Measurements from ENCODE around the gene ACKR3. TPM values are rescaled to one million over a fixed set of nuclear protein-coding genes. Genes with fewer than 3 reads are reported as not detected.

The ACKR3 gene
- 92.9 TPM for polyA plus RNA-seq
- long read RNA-seq, donor 1, transcript ACKR3-201 (2 exons, 2,203 nt): major isoform, 15 of 17 reads
- long read RNA-seq, donor 1, partial matches to known transcripts: 0 of 17 reads
- long read RNA-seq, donor 1, other reads (novel, unspliced or antisense): 0 of 17 reads
- long read RNA-seq, donor 2, transcript ACKR3-201 (2 exons, 2,203 nt): major isoform, 32 of 35 reads
- long read RNA-seq, donor 2, partial matches to known transcripts: 0 of 35 reads
- long read RNA-seq, donor 2, other reads (novel, unspliced or antisense): 0 of 35 reads
- long read RNA-seq, donor 3: 0 reads
- long read RNA-seq, donor 4, partial matches to known transcripts: 0 of 3 reads
- long read RNA-seq, donor 4, other reads (novel, unspliced or antisense): 0 of 3 reads
- long read RNA-seq, donor 5, transcript ACKR3-201 (2 exons, 2,203 nt): major isoform, 15 of 22 reads
- long read RNA-seq, donor 5, partial matches to known transcripts: 7 of 22 reads
- long read RNA-seq, donor 5, other reads (novel, unspliced or antisense): 0 of 22 reads
- long read RNA-seq, donor 6, transcript ACKR3-201 (2 exons, 2,203 nt): major isoform, 29 of 29 reads
- long read RNA-seq, donor 6, partial matches to known transcripts: 0 of 29 reads
- long read RNA-seq, donor 6, other reads (novel, unspliced or antisense): 0 of 29 reads
- long read RNA-seq, donor 7, partial matches to known transcripts: 0 of 6 reads
- long read RNA-seq, donor 7, other reads (novel, unspliced or antisense): 0 of 6 reads
- long read RNA-seq, donor 8, transcript ACKR3-201 (2 exons, 2,203 nt): major isoform, 46 of 58 reads
- long read RNA-seq, donor 8, partial matches to known transcripts: 8 of 58 reads
- long read RNA-seq, donor 8, other reads (novel, unspliced or antisense): 0 of 58 reads
- long read RNA-seq, donor 9, transcript ACKR3-201 (2 exons, 2,203 nt): major isoform, 34 of 37 reads
- long read RNA-seq, donor 9, partial matches to known transcripts: 0 of 37 reads
- long read RNA-seq, donor 9, other reads (novel, unspliced or antisense): 0 of 37 reads
- long read RNA-seq, donor 10, transcript ACKR3-201 (2 exons, 2,203 nt): major isoform, 29 of 32 reads
- long read RNA-seq, donor 10, partial matches to known transcripts: 0 of 32 reads
- long read RNA-seq, donor 10, other reads (novel, unspliced or antisense): 0 of 32 reads
- long read RNA-seq, donor 11, transcript ACKR3-201 (2 exons, 2,203 nt): major isoform, 11 of 13 reads
- long read RNA-seq, donor 11, partial matches to known transcripts: 0 of 13 reads
- long read RNA-seq, donor 11, other reads (novel, unspliced or antisense): 0 of 13 reads

- Histone ChIP-seq H3K27ac (ENCODE audit: low read length) (peak within 1 kb of the TSS; percentile 89), H3K4me1 (ENCODE audit: control insufficient read depth, insufficient read depth, low read length) (peaks cover 47% of the 10 kb centered on the region), H3K9me3 (ENCODE audit: control insufficient read depth, low read depth, low read length) (no peaks in the 10 kb centered on the region), H3K4me3 (ENCODE audit: low read length) (peak within 1 kb of the TSS; percentile 62), H3K27me3 (ENCODE audit: control insufficient read depth, insufficient read depth, low read length) (no peaks in the 10 kb centered on the region), H3K36me3 (ENCODE audit: control insufficient read depth, insufficient read depth, low read length) (peaks cover 17% of the 10 kb centered on the region)
- WGBS (ENCODE audit: insufficient coverage, low lambda C conversion rate): no CpG with 5 or more reads among the region's 10 CpGs
- peak; percentile 90 to 95 for DNase-seq
These were observed at the start of gene ACKR3 for GRCh38 chr2:236569573-236569973. Gene ACKR3, plus strand, starts transcription at chr2:236569825. Its CDS starts 10,641 bp downstream, at chr2:236580466.

GRCh38 chr2:236521556-236521955 is 48.1 kb upstream of the ACKR3 start:
- H3K36me3 ChIP-seq (ENCODE audit: control insufficient read depth, insufficient read depth, low read length): no peaks in the 10 kb centered on the region

GRCh38 chr2:236523249-236523648 is 46.4 kb upstream of the ACKR3 start:
- Histone ChIP-seq H3K27me3 (ENCODE audit: control insufficient read depth, insufficient read depth, low read length) (no peaks in the 10 kb centered on the region), H3K27ac (ENCODE audit: low read length) (no peak overlapping the region), H3K9me3 (ENCODE audit: control insufficient read depth, low read depth, low read length) (no peaks in the 10 kb centered on the region), H3K36me3 (ENCODE audit: control insufficient read depth, insufficient read depth, low read length) (no peaks in the 10 kb centered on the region), H3K4me1 (ENCODE audit: control insufficient read depth, insufficient read depth, low read length) (no peaks in the 10 kb centered on the region), H3K4me3 (ENCODE audit: low read length) (no peak overlapping the region)
- no peak for DNase-seq

More at GRCh38 chr2:236521556-236521955, 48.1 kb upstream of the ACKR3 start:
- Histone ChIP-seq H3K4me1 (ENCODE audit: control insufficient read depth, insufficient read depth, low read length) (no peaks in the 10 kb centered on the region), H3K4me3 (ENCODE audit: low read length) (no peak overlapping the region), H3K27me3 (ENCODE audit: control insufficient read depth, insufficient read depth, low read length) (no peaks in the 10 kb centered on the region), H3K9me3 (ENCODE audit: control insufficient read depth, low read depth, low read length) (no peaks in the 10 kb centered on the region), H3K27ac (ENCODE audit: low read length) (no peak overlapping the region)
- no peak for DNase-seq

- Histone ChIP-seq H3K9me3 (ENCODE audit: control insufficient read depth, low read depth, low read length) (no peaks in the 10 kb centered on the region), H3K36me3 (ENCODE audit: control insufficient read depth, insufficient read depth, low read length) (no peaks in the 10 kb centered on the region), H3K27me3 (ENCODE audit: control insufficient read depth, insufficient read depth, low read length) (no peaks in the 10 kb centered on the region), H3K4me3 (ENCODE audit: low read length) (no peak overlapping the region), H3K27ac (ENCODE audit: low read length) (no peak overlapping the region), H3K4me1 (ENCODE audit: control insufficient read depth, insufficient read depth, low read length) (no peaks in the 10 kb centered on the region)
- no CpG with 5 or more reads among the region's 8 CpGs for WGBS (ENCODE audit: insufficient coverage, low lambda C conversion rate)
- DNase-seq: no peak
These were observed 44.1 kb upstream of the ACKR3 start for GRCh38 chr2:236525411-236525997.

- Histone ChIP-seq H3K36me3 (ENCODE audit: control insufficient read depth, insufficient read depth, low read length) (no peaks in the 10 kb centered on the region), H3K27me3 (ENCODE audit: control insufficient read depth, insufficient read depth, low read length) (no peaks in the 10 kb centered on the region), H3K9me3 (ENCODE audit: control insufficient read depth, low read depth, low read length) (no peaks in the 10 kb centered on the region), H3K27ac (ENCODE audit: low read length) (no peak overlapping the region), H3K4me3 (ENCODE audit: low read length) (no peak overlapping the region), H3K4me1 (ENCODE audit: control insufficient read depth, insufficient read depth, low read length) (no peaks in the 10 kb centered on the region)
- no peak for DNase-seq
- WGBS (ENCODE audit: insufficient coverage, low lambda C conversion rate): no CpG with 5 or more reads among the region's 14 CpGs
These were observed 43.0 kb upstream of the ACKR3 start for GRCh38 chr2:236526455-236527158.

- DNase-seq: no peak
- no peak overlapping the region for H3K27ac ChIP-seq (ENCODE audit: low read length)
- H3K9me3 ChIP-seq (ENCODE audit: control insufficient read depth, low read depth, low read length): no peaks in the 10 kb centered on the region
- no peak overlapping the region for H3K4me3 ChIP-seq (ENCODE audit: low read length)
- no peaks in the 10 kb centered on the region for H3K36me3 ChIP-seq (ENCODE audit: control insufficient read depth, insufficient read depth, low read length)
- H3K27me3 ChIP-seq (ENCODE audit: control insufficient read depth, insufficient read depth, low read length): no peaks in the 10 kb centered on the region
- no peaks in the 10 kb centered on the region for H3K4me1 ChIP-seq (ENCODE audit: control insufficient read depth, insufficient read depth, low read length)
- 74% methylated on average over 6 of the region's 9 CpGs for WGBS (ENCODE audit: insufficient coverage, low lambda C conversion rate)
These were observed 42.4 kb upstream of the ACKR3 start for GRCh38 chr2:236527159-236527630.

- no peak for DNase-seq
- no peaks in the 10 kb centered on the region for H3K4me1 ChIP-seq (ENCODE audit: control insufficient read depth, insufficient read depth, low read length)
- H3K27ac ChIP-seq (ENCODE audit: low read length): no peak overlapping the region
- WGBS (ENCODE audit: insufficient coverage, low lambda C conversion rate): 60% methylated on average over 1 of the region's 4 CpGs
- H3K36me3 ChIP-seq (ENCODE audit: control insufficient read depth, insufficient read depth, low read length): no peaks in the 10 kb centered on the region
- no peaks in the 10 kb centered on the region for H3K9me3 ChIP-seq (ENCODE audit: control insufficient read depth, low read depth, low read length)
- H3K4me3 ChIP-seq (ENCODE audit: low read length): no peak overlapping the region
- H3K27me3 ChIP-seq (ENCODE audit: control insufficient read depth, insufficient read depth, low read length): no peaks in the 10 kb centered on the region
These were observed 40.0 kb upstream of the ACKR3 start for GRCh38 chr2:236529606-236530005.

- Histone ChIP-seq H3K4me1 (ENCODE audit: control insufficient read depth, insufficient read depth, low read length) (no peaks in the 10 kb centered on the region), H3K9me3 (ENCODE audit: control insufficient read depth, low read depth, low read length) (no peaks in the 10 kb centered on the region), H3K27ac (ENCODE audit: low read length) (no peak overlapping the region), H3K27me3 (ENCODE audit: control insufficient read depth, insufficient read depth, low read length) (no peaks in the 10 kb centered on the region), H3K4me3 (ENCODE audit: low read length) (no peak overlapping the region), H3K36me3 (ENCODE audit: control insufficient read depth, insufficient read depth, low read length) (no peaks in the 10 kb centered on the region)
- no CpG with 5 or more reads among the region's 1 CpG for WGBS (ENCODE audit: insufficient coverage, low lambda C conversion rate)
- DNase-seq: no peak
These were observed 39.1 kb upstream of the ACKR3 start for GRCh38 chr2:236530512-236530911.

GRCh38 chr2:236531195-236531594 is 38.4 kb upstream of the ACKR3 start:
- Histone ChIP-seq H3K27me3 (ENCODE audit: control insufficient read depth, insufficient read depth, low read length) (no peaks in the 10 kb centered on the region), H3K36me3 (ENCODE audit: control insufficient read depth, insufficient read depth, low read length) (no peaks in the 10 kb centered on the region), H3K9me3 (ENCODE audit: control insufficient read depth, low read depth, low read length) (no peaks in the 10 kb centered on the region), H3K4me3 (ENCODE audit: low read length) (no peak overlapping the region), H3K4me1 (ENCODE audit: control insufficient read depth, insufficient read depth, low read length) (no peaks in the 10 kb centered on the region), H3K27ac (ENCODE audit: low read length) (no peak overlapping the region)
- DNase-seq: no peak
- WGBS (ENCODE audit: insufficient coverage, low lambda C conversion rate): no CpG with 5 or more reads among the region's 7 CpGs
